Progenitor cell of endocrine pancreas (in vitro differentiated cells): ENCODE data around the gene VEPH1. TPM values are rescaled to one million over a fixed set of nuclear protein-coding genes. Genes with fewer than 3 reads are reported as not detected.

ENCODE experiments used
- DNase-seq: peaks from one replicate; pipeline ENCODE4 v3.0.0; 2021; ENCODE audit warnings: low spot score; ENCODE audit not compliant: unreplicated experiment
- H3K27ac Mint-ChIP-seq: 2 replicates; pipeline ENCODE4 v1.8.0; 2021; ENCODE audit warnings: mild to moderate bottlenecking, moderate library complexity, mixed read lengths
- H3K27me3 Mint-ChIP-seq: 2 replicates; pipeline ENCODE4 v1.8.0; 2021; ENCODE audit warnings: mixed read lengths
- H3K36me3 Mint-ChIP-seq: 2 replicates; pipeline ENCODE4 v1.8.0; 2022; ENCODE audit warnings: mixed read lengths; ENCODE audit not compliant: insufficient read depth
- H3K4me1 Mint-ChIP-seq: 2 replicates; pipeline ENCODE4 v1.8.0; 2021; ENCODE audit warnings: low read depth, mixed read lengths
- H3K4me3 Mint-ChIP-seq: 2 replicates; pipeline ENCODE4 v1.8.0; 2021; ENCODE audit warnings: low read depth, mild to moderate bottlenecking, moderate library complexity, mixed read lengths
- H3K9me3 Mint-ChIP-seq: 2 replicates; pipeline ENCODE4 v1.8.0; 2021; ENCODE audit warnings: low read depth, mixed read lengths
- CTCF ChIP-seq: fragments of 200-600 bp; sonication (generic); IDR thresholded peaks from one replicate; pipeline ENCODE4 v1.5.0; 2021; ENCODE audit warnings: antibody characterized with exemption, mild to moderate bottlenecking; ENCODE audit not compliant: unreplicated experiment
- total RNA-seq: library from RNA; stranded (reverse); gene quantifications from 2 replicates; pipeline ENCODE4 v1.2.1, GENCODE V29; 2021

The VEPH1 gene
- total RNA-seq, 1 donor from 2014 or later = 12.3 TPM

- Mint-ChIP-seq H3K36me3 (no peaks in the 10 kb centered on the region), H3K27ac (no peak overlapping the region), H3K27me3 (no peaks in the 10 kb centered on the region), H3K9me3 (no peaks in the 10 kb centered on the region), H3K4me3 (no peak overlapping the region), H3K4me1 (no peaks in the 10 kb centered on the region)
- no peak for DNase-seq
- TF ChIP-seq CTCF = no peak
These were observed 96.8 kb downstream of the VEPH1 start for GRCh38 chr3:157406394-157406793.

GRCh38 chr3:157405457-157405856 lies 97.8 kb downstream of the VEPH1 start:
- H3K36me3 Mint-ChIP-seq = no peaks in the 10 kb centered on the region
- H3K27ac Mint-ChIP-seq = no peak overlapping the region
- H3K9me3 Mint-ChIP-seq = no peaks in the 10 kb centered on the region
- no peak overlapping the region for H3K4me3 Mint-ChIP-seq
- DNase-seq = no peak
- TF ChIP-seq CTCF = no peak
- no peaks in the 10 kb centered on the region for H3K27me3 Mint-ChIP-seq
- no peaks in the 10 kb centered on the region for H3K4me1 Mint-ChIP-seq

- Mint-ChIP-seq H3K27me3 (no peaks in the 10 kb centered on the region), H3K27ac (no peak overlapping the region), H3K4me3 (no peak overlapping the region), H3K36me3 (no peaks in the 10 kb centered on the region), H3K4me1 (no peaks in the 10 kb centered on the region), H3K9me3 (no peaks in the 10 kb centered on the region)
- no peak for TF ChIP-seq CTCF
- no peak for DNase-seq
These were observed 98.8 kb downstream of the VEPH1 start for GRCh38 chr3:157404381-157404780.

GRCh38 chr3:157398598-157398997 lies 104.6 kb downstream of the VEPH1 start:
- H3K9me3 Mint-ChIP-seq = peaks cover 6% of the 10 kb centered on the region
- no peak overlapping the region for H3K4me3 Mint-ChIP-seq
- H3K36me3 Mint-ChIP-seq = no peaks in the 10 kb centered on the region

GRCh38 chr3:157394411-157394810 lies 108.8 kb downstream of the VEPH1 start:
- no peaks in the 10 kb centered on the region for H3K4me1 Mint-ChIP-seq
- H3K36me3 Mint-ChIP-seq = no peaks in the 10 kb centered on the region
- no peak for TF ChIP-seq CTCF
- H3K27me3 Mint-ChIP-seq = no peaks in the 10 kb centered on the region
- no peak overlapping the region for H3K4me3 Mint-ChIP-seq
- no peak for DNase-seq
- no peak overlapping the region for H3K27ac Mint-ChIP-seq
- peaks cover 6% of the 10 kb centered on the region for H3K9me3 Mint-ChIP-seq

More at GRCh38 chr3:157398598-157398997, 104.6 kb downstream of the VEPH1 start:
- no peak overlapping the region for H3K27ac Mint-ChIP-seq
- no peaks in the 10 kb centered on the region for H3K4me1 Mint-ChIP-seq
- no peak for TF ChIP-seq CTCF
- DNase-seq = no peak
- H3K27me3 Mint-ChIP-seq = no peaks in the 10 kb centered on the region
